ENCODE results near the gene NCAPD2.
A peak's percentile ranks its signal among the peaks of the same experiment; 100 is the strongest.

The NCAPD2 gene

DNA sequence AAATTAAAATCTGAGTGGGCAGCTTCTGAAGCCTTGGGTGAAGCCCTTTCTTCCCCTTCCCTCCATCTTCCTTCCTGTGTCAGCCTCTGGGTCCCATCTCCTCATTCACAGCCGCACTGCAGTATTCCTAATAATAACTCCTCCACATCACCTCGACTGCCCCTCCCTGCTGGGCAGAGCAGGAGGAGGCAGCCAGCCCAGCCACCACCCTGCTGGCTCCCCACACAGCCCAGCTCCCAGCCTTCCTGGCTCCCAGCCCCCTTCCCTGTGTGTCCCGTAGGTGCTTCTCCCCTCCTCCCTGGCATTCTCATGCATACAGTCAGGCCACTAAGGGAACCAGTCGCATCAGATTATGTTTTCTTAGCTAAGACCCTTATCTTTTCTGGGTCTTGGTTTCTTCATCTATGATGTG is 58.2 kb downstream of the NCAPD2 start:
- no peak for TF ChIP-seq YY1 (IDR thresholded peaks at IDR 0.05; ENCODE audit: low read depth)
- no peak for TF ChIP-seq EP300 (IDR thresholded peaks at IDR 0.05; ENCODE audit: borderline replicate concordance)
- TF ChIP-seq CREB1 (IDR thresholded peaks at IDR 0.05; ENCODE audit: low read depth): no peak
- TF ChIP-seq RAD21 (IDR thresholded peaks at IDR 0.05; ENCODE audit: low read depth): no peak
- TF ChIP-seq TAF1 (IDR thresholded peaks at IDR 0.05; ENCODE audit: low read depth): no peak
- TF ChIP-seq, protein P1, sequence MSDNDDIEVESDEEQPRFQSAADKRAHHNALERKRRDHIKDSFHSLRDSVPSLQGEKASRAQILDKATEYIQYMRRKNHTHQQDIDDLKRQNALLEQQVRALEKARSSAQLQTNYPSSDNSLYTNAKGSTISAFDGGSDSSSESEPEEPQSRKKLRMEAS (IDR thresholded peaks at IDR 0.05): no peak
- no peak for TF ChIP-seq TCF12 (IDR thresholded peaks at IDR 0.05; ENCODE audit: low read depth)
- TF ChIP-seq EGR1 (IDR thresholded peaks at IDR 0.05): no peak
- TF ChIP-seq, protein P2, sequence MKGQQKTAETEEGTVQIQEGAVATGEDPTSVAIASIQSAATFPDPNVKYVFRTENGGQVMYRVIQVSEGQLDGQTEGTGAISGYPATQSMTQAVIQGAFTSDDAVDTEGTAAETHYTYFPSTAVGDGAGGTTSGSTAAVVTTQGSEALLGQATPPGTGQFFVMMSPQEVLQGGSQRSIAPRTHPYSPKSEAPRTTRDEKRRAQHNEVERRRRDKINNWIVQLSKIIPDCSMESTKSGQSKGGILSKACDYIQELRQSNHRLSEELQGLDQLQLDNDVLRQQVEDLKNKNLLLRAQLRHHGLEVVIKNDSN (IDR thresholded peaks at IDR 0.05): no peak
- TF ChIP-seq TEAD4 (IDR thresholded peaks at IDR 0.05): no peak
- TF ChIP-seq NFIC (IDR thresholded peaks at IDR 0.05): no peak

DNA sequence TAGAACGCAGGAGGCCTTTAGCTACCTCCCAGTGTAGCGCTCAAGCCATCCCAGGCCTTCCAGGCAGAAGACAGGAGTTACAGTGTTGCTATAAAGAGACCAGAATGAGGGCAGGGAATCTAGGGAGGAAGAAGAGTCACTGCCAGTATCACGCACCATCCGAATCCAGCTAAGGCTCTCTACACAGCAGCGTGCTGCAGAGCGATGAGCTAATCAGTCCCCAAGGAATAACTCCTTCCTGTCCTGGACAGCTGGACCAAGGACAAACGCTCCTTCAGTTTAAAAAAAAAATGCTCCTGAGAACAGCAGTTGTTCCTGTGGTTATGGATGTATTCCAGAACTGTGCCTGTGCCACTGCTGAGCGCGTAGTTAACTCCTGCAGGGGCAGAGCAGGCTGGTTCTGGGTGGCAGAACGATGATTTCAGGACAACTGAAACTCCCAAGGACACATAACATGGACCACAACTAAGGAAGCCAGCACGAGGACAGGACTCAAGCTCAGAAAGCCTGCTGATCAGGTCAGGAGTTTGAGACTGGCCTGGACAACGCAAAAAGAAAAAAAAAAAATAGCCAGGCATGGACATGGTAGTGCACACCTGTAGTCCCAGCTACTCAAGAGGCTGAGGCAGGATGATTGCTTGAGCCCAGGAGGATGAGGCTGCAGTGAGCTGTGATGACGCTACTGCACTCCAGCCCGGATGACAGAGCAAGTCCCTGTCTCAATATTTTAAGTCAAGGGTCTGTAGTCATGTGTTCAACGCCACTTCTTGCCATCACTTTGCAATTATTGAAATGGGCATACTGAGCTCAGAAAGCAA is 59.4 kb downstream of the NCAPD2 start:
- TF ChIP-seq EGR1 (IDR thresholded peaks at IDR 0.05) (no peak), NFIC (IDR thresholded peaks at IDR 0.05) (no peak), CEBPB (IDR thresholded peaks at IDR 0.05) (no peak), TCF12 (IDR thresholded peaks at IDR 0.05; ENCODE audit: low read depth) (no peak), RAD21 (IDR thresholded peaks at IDR 0.05; ENCODE audit: low read depth) (no peak)
- TF ChIP-seq, protein P1 (IDR thresholded peaks at IDR 0.05): no peak
- TF ChIP-seq, protein P2 (IDR thresholded peaks at IDR 0.05): no peak

DNA sequence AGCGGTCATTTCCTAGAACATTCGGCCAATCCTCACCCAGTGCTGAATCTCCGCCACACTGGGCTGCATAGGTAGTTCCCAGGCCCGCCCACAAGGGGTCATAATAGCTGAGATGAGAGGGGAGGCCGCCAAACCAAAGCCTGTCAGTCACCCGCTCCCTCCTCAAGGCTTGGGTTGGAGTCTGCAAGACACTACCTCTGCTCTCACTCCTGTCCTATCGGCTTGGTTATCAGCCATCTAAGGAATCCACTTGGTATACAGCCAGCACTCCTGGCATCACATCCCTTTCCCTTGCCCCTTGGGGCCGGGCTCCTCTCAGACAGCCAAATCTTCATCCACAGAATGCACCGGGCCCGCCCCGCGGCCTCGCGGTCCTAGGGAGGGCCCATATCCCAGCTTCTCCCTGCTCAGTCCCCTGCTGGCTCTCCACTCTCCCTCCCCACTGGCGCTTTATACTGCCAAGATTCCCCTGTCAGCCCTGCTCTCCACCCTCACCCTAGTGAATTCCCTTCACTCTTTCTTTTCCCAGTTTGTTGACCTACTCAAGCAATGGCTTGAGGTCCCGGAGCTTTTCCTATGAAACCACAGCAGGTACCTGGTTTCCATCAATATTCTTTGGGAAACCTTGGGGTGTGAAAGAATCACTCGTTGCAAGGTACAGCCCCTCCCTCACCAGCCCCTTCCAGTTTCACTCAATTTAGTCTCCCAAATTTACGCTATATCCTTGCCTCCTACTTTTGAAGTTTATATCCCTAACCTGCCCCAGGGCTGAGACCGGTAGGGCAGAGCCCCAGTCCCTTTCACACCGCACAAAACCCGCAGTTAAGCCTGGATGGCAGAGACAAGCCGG is 60.5 kb downstream of the NCAPD2 start:
- no peak for TF ChIP-seq ZBTB7A (IDR thresholded peaks at IDR 0.05; ENCODE audit: low read depth)
- TF ChIP-seq NFIC (IDR thresholded peaks at IDR 0.05): no peak
- no peak for TF ChIP-seq YY1 (IDR thresholded peaks at IDR 0.05; ENCODE audit: low read depth)
- peak; percentile 46; the same call in 1 of the 2 replicates for TF ChIP-seq RAD21 (IDR thresholded peaks at IDR 0.05; ENCODE audit: low read depth)
- no peak for TF ChIP-seq CREB1 (IDR thresholded peaks at IDR 0.05; ENCODE audit: low read depth)
- TF ChIP-seq, protein P2 (IDR thresholded peaks at IDR 0.05): no peak

DNA sequence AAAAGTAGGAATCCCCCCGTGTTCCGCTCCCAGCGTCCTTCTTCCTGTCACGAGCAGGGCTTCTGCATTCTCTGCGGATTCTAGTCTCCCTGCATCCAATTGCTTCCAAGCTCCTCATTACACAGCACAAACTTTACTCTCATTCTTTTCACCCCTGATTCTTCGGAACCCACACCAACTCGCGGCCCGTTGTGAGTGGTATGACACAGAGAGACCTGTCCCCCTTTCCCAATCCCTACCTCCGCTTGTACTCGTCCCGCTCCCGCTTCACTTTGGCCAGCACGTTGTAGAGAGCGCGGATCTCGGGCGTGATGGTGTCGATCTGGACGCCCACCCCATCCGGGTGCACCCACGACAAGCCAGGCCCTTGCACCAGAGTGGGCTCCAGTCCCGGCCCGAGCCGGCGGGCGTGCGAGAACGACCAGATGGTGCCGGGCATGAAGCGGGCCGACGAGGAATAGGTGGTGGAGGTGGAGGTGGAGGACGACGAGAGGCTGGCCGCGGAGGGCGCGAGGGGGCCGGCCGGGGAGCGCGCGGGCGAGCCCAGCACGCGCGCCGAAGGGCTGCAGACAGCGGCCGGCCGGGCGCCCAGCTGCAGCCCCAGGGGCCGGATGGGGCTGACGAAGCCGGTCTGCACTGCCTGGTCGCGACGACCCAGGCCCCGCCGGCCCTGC is 61.3 kb downstream of the NCAPD2 start:
- no peak for TF ChIP-seq TAF1 (IDR thresholded peaks at IDR 0.05; ENCODE audit: low read depth)

DNA sequence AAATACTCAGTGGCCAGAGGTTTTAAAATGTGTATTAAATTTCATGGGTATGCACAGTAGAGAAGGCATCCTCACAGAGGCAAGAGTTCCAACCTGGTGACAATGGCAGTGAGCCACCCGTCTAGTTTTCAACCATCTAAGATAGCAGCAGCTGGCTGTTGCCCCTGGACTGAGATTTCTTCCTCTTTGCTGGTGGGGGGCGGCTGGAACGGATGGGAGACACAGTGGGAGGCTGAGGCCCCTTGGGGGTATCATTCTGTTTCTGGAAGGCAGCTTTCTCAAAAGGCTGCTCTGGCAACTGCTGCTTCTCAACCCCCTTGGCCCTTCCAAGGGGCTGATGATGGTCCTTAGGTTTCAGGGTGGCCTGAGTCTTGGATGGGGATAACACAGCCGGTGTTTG is 63.0 kb downstream of the NCAPD2 start:
- TF ChIP-seq CREB1 (IDR thresholded peaks at IDR 0.05; ENCODE audit: low read depth) (no peak), TAF1 (IDR thresholded peaks at IDR 0.05; ENCODE audit: low read depth) (no peak), EP300 (IDR thresholded peaks at IDR 0.05; ENCODE audit: borderline replicate concordance) (no peak), TEAD4 (IDR thresholded peaks at IDR 0.05) (no peak)

DNA sequence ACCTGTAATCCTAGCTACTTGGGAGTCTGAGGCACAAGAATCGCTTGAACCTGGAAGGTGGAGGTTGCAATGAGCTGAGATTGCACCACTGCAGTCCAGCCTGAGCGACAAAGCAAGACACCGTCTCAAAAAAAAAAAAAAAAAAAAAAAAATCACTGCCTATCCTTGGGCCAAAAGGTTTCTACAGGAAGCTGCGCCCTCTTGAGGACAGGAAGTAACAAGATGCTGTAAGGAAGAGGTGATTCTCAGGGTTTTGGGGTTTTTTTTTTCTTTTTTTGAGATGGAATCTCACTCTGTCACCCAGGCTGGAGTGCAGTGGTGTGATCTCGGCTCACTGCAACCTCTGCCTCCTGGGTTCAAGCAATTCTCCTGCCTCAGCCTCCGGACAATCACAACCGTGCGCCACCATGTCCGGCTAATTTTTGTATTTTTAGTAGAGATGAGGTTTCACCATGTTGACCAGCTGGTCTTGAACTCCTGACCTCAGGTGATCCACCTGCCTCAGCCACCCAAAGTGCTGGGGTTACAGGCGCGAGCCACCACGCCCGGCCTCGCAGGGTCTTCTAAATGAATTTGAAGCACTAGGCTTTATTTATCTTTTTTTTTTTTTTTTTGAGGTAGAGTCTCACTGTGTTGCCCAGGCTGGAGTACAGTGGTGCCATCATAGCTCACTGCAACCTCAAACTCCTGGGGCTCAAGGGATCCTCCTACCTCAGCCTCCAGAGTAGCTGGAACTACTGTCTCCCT is 64.3 kb downstream of the NCAPD2 start:
- peak; percentile 55 for TF ChIP-seq RAD21 (IDR thresholded peaks at IDR 0.05; ENCODE audit: low read depth)

DNA sequence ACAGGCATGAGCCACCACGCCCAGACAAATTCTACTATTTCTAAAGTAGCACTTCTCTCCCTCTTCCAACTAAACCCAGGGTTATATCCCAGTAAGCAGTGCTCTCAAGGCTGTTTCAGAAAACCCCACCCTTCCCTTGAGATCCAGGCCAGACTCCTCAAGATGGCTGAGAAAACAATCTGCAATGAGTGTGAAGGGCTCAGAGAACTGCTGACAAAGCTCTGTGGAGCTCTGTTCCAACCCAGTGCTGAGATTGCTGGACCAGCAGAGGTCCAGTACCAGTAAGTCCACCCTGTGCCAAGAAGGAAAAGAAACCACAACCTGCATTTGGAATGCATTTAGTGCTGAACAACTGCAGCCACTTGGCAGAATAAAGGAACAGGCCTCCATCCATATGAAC is 65.6 kb downstream of the NCAPD2 start:
- TF ChIP-seq, protein P3, sequence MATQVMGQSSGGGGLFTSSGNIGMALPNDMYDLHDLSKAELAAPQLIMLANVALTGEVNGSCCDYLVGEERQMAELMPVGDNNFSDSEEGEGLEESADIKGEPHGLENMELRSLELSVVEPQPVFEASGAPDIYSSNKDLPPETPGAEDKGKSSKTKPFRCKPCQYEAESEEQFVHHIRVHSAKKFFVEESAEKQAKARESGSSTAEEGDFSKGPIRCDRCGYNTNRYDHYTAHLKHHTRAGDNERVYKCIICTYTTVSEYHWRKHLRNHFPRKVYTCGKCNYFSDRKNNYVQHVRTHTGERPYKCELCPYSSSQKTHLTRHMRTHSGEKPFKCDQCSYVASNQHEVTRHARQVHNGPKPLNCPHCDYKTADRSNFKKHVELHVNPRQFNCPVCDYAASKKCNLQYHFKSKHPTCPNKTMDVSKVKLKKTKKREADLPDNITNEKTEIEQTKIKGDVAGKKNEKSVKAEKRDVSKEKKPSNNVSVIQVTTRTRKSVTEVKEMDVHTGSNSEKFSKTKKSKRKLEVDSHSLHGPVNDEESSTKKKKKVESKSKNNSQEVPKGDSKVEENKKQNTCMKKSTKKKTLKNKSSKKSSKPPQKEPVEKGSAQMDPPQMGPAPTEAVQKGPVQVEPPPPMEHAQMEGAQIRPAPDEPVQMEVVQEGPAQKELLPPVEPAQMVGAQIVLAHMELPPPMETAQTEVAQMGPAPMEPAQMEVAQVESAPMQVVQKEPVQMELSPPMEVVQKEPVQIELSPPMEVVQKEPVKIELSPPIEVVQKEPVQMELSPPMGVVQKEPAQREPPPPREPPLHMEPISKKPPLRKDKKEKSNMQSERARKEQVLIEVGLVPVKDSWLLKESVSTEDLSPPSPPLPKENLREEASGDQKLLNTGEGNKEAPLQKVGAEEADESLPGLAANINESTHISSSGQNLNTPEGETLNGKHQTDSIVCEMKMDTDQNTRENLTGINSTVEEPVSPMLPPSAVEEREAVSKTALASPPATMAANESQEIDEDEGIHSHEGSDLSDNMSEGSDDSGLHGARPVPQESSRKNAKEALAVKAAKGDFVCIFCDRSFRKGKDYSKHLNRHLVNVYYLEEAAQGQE (IDR thresholded peaks at IDR 0.05; ENCODE audit: low read depth): no peak
